ENCODE measurements around the gene GUCY2C.
"Not testable (repeated sequence)": the region's sequence is repeated elsewhere in the genome, so short reads cannot be mapped to it uniquely, and the experiment has no call there.

Gene GUCY2C

DNA sequence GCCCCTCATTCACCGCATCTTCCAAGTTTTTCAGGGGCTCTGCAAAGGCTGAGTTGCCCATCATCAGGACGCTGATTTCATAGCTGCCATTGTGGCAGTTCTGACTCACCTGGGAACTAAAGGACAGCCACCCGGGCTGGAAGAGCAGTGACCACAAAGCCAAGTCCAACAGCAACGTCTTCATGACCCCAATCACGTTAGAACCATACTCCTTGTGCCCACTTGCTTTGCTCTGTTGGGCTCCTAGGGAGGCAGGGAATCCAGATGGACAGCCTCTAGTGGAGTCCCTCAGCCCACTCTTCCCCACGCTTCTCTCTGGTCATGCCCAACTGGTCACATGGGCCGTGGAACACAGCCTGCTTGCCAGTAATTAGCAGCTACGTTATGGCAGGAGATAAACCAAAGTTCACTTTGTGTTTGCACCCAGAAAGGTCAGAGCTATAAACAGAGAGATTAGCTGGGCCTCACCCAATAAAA lies at the start of gene GUCY2C:
GUCY2C (minus strand) TSS at position 335 of the 477 bp plus-strand sequence; CDS start at position 184, 151 bp downstream.
- no peak for DNase-seq

- no peak for DNase-seq
These were observed 46.7 kb upstream of the GUCY2C start for GRCh38 chr12:14743061-14743460.

- no peak for DNase-seq
These were observed 45.5 kb upstream of the GUCY2C start for GRCh38 chr12:14741942-14742341.

DNA sequence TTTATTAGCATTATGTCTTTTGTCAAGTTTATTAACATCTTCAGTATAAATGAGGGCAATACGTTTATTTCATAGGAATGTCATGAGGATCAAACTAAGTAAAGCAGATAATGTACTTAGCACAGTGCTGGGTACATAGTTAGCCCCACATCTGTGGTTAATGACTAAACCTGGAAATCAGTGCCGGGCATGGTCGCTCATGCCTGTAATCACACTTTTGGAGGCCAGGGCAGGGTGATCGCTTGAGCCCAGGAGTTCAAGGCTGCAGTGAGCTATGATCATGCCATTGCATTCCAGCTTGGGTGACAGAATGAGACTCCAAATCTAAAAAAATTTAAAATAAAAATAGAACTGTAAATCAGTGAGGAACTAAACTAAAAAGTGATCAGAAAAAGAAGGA lies 44.8 kb upstream of the GUCY2C start:
- DNase-seq = no peak

DNA sequence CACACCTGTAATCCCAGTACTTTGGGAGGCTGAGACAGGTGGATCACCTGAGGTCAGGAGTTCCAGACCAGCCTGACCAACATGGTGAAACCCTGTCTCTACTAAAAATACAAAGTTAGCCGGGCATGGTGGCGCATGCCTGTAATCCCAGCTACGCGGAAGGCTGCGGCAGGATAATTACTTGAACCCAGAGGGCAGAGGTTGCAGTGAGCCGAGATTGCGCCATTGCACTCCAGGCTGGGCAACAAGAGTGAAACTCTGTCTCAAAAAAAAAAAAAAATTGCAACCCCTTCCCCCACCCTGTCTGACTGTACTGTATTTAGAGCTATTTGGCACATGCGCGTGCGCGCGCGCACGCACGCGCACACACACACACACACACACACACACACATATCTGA lies 40.0 kb upstream of the GUCY2C start:
- DNase-seq = not testable (repeated sequence)

- no peak for DNase-seq
These were observed 35.4 kb upstream of the GUCY2C start for GRCh38 chr12:14731821-14732220.

GRCh38 chr12:14729586-14729985 lies 33.2 kb upstream of the GUCY2C start:
- DNase-seq = no peak

DNA sequence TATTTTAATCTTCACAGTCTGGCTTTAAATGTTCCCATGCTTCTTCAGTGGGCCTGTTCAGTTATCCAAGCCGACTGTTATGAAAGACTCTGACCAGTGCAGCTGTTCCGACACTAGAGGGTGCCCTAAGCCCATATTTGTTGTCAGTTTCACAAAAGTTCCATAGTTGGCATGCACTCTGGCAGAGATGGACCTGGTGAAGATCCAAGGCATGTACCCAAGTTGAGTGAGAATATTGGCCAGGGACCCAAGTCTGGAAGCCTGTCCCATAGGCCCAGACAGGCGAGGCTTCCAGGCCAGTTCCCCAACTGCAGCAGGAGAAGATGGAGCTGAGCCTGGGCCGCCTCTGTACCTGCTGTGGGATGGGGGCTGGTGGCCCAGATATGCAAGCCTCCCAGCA lies 27.4 kb upstream of the GUCY2C start:
- no peak for DNase-seq

GRCh38 chr12:14716848-14717444 lies 20.5 kb upstream of the GUCY2C start:
- no peak for DNase-seq

DNA sequence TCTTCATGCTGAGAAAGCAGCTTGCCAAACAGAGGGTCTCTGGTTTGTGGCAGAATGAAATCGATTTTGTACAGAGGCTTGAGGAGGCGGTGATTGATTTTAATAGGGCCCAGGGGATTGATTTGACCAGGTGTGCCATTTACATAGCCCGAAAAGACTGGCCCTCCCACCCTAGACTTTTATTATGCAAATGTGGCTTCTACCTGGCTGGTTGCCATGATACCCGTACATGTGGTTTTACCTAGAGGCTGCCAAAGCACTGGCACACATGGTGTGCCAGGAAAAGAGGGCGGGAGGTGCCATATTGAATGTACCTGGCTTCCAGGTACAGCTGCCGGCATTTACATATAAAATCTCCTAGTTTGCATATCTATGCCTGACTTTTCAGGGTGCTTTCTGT lies 18.0 kb upstream of the GUCY2C start:
- DNase-seq = peak; percentile 46

DNA sequence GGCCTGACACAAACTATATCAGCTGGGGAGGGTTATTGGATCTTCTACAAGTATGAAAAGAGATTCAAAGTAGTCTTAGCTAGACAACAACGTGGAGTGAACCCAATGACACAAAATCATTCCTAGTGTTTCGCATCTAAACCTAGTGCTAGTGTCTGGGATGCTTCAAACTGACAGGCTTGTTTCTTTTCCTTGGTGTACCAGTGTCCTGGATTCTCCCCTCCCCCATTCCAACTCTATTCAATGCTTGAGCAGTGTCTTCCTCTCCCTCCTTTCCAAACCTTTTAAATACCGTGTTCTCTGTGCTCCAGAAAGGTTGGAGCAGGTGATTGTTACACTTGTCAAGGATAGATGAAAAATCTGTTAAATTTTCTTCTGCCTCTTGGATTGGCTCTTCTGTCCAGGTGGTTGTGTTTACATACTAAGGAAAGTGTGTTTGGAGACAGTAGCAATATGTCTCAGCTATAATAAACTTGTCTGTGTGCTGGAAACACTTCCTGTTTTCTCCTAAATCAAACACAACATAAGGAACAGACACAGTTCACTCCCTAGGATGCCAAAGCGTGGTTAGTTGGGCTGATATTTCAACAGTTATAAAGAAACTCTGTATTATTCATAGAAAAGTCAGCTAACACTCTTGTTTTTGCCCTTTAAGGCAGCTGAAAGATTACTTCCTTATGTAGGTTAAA lies 14.4 kb upstream of the GUCY2C start:
- DNase-seq = no peak

DNA sequence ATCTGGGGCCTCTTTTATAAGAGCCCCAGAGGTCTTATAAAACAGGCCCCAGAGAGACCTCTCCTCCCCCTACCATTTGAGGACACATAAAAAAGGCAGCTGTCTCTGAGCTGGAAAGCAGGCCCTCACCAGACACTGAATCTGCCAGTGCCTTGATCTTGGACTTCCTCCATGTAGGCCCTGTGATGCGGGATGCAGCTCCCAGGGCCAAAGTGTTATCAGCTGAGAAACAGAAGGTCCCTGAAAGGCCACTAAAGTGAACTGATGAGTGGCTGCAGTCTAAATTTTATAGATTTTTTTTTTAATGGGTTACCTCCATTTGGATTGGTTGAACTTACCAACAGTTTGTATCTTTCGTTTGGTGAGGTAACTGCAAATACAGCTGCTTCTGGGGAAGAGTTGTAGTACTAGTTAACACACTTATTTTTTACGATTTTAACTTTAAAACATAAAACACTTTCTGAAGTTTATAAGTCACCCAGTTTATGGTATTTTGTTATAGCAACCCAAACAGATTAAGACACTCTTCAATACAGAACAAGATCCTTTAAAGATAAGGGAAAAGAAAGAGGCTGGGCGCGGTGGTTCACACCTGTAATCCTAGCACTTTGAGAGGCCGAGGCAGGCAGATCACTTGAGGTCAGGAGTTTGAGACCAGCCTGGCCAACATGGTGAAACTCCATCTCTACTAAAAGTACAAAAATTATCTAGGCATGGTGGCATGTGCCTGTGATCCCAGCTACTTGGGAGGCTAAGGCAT lies 5.6 kb upstream of the GUCY2C start:
- DNase-seq = no peak

DNA sequence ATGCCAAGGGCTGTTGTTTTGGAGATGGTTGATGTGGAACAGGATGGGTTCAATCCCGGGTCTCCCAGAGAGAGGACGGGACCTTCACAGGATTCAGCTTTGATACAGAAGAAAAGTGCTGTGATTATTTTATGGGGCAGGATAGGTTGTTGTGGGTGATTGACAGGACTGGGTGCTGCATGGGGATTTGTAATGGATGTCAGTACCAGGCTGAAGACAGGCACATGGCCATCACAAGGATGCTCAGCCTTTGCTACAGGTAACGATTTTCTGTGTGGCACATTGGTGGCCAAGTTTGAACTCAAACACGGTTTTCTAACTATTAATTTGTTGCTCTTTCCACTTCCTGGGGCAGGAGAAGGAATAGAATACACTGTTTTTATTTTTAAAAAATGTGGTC lies 4.5 kb upstream of the GUCY2C start:
- no peak for DNase-seq

- DNase-seq = no peak
These were observed 3.5 kb upstream of the GUCY2C start for GRCh38 chr12:14699923-14700322.

GRCh38 chr12:14698555-14698954 lies 2.2 kb upstream of the GUCY2C start:
- DNase-seq = no peak

DNA sequence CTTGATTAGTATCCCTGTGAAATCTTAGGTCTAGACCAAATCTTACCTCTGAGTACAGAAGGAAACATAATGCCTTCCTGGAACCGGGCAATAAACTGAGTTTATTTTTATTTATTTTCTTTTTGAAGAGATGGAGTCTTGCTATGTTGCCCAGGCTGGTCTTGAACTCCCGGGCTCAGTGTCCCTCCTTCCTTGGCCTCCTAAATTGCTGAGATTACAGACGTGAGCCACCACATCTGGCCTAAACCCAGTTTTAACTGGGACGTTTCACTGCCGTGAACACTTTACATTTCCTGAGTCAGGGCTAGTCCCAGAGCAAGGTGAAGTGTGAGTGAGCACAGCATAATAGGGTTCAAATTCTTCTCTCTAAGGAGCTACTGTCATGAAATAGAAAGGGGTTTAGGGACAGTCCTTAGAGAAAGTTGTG lies 671 bp downstream of the GUCY2C start:
- DNase-seq = no peak

DNA sequence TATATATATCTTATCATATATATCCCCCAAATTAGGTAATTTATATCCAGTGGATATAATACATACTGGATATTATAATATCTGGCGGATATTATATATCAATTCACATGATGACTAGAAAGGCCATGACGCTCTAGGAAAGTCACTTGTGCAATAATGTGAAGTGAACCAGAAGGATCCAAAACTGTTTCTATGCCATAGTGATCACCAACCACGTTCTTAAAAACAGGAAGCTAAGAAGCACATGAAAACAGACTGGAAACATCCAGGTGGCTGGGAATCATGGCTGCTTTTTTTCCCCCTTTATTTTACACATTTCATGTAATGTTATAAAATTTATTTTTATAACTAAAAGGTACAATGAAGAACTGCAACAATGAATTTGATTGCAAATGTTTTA lies 1.4 kb downstream of the GUCY2C start:
- DNase-seq = no peak

- no peak for DNase-seq
These were observed 2.2 kb downstream of the GUCY2C start for GRCh38 chr12:14694145-14694714.

DNA sequence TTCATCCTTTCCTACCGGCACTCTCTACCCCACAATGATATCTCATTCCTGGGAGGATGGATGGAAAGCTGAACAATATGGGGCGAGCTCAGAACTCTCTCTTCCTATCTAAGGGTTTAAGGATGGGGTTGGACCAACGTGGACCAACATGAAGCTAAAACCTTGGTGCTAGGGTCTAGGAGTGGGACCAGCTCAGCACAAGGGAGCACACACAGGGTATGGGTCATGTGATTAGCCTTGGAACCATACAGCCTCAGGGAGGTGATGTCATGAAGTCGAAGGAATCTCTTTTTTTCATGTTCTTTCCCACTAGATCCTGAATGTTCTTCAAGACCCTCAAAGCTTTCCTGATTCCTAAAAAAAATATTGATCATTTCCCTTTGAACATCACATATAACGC lies 3.3 kb downstream of the GUCY2C start:
- DNase-seq = no peak

GRCh38 chr12:14691560-14691959 lies 4.8 kb downstream of the GUCY2C start:
- peak; percentile 14 for DNase-seq

GRCh38 chr12:14689996-14690395 lies 6.4 kb downstream of the GUCY2C start:
- no peak for DNase-seq

- no peak for DNase-seq
These were observed 7.3 kb downstream of the GUCY2C start for GRCh38 chr12:14689144-14689543.

- not testable (repeated sequence) for DNase-seq
These were observed 14.2 kb downstream of the GUCY2C start for GRCh38 chr12:14682231-14682630.

DNA sequence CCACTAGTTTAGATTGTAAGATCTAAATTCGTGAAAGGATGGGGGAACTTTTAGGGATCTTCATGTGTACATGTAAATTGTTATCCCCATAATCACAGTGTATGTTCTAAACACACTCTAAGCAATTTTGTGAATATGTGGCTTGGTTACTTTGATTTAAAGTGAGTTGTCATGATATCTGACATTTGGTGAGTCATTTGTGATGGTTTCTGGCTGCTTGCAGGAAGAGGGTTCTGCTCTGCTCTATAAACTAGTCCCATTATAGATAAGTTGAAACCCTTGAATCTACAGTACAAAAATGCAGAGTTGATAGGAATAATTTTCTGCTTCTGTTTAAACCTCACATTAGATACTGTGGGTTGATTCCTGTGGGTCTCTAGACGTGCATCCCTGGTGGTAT lies 14.8 kb downstream of the GUCY2C start:
- no peak for DNase-seq

Measured in NCI-H1092 (cell line).